OCI-LY1 (cell line): ENCODE data around the gene VAMP5.

ENCODE experiments used
- H2AFZ ChIP-seq: fragments of 200-600 bp; sonication (generic), shearing (Covaris generic); 2 replicates; pipeline ENCODE4 v1.6.0; 2014; ENCODE audit warnings: antibody characterized with exemption, mild to moderate bottlenecking, low read length
- H3F3A ChIP-seq: fragments of 200-600 bp; sonication (generic), shearing (Covaris generic); 2 replicates; pipeline ENCODE4 v1.6.0; 2014; ENCODE audit warnings: mild to moderate bottlenecking, antibody characterized with exemption, low read length, moderate library complexity; ENCODE audit not compliant: insufficient read depth
- H3K27ac ChIP-seq: fragments of 200-600 bp; sonication (generic); 2 replicates; pipeline ENCODE4 v1.5.1; 2014; ENCODE audit warnings: low read length, mixed run types, mild to moderate bottlenecking, low read depth; ENCODE audit not compliant: poor library complexity, severe bottlenecking
- H3K27me3 ChIP-seq: fragments of 200-600 bp; sonication (generic); 2 replicates; pipeline ENCODE4 v1.6.0; 2014; ENCODE audit warnings: antibody characterized with exemption, mild to moderate bottlenecking, low read length, moderate library complexity; ENCODE audit not compliant: insufficient read depth
- H3K36me3 ChIP-seq: fragments of 200-600 bp; sonication (generic); 2 replicates; pipeline ENCODE4 v1.6.1; 2014; ENCODE audit warnings: mild to moderate bottlenecking, antibody characterized with exemption, low read length, moderate library complexity, mixed read lengths; ENCODE audit not compliant: insufficient read depth
- H3K4me1 ChIP-seq: fragments of 200-600 bp; sonication (generic); 2 replicates; pipeline ENCODE4 v1.5.1; 2014; ENCODE audit warnings: mild to moderate bottlenecking, low read length, moderate library complexity; ENCODE audit not compliant: insufficient read depth, severe bottlenecking
- H3K4me2 ChIP-seq: fragments of 200-600 bp; sonication (generic), shearing (Covaris generic); 2 replicates; pipeline ENCODE4 v1.6.1; 2014; ENCODE audit warnings: low read length
- H3K4me3 ChIP-seq: fragments of 200-600 bp; sonication (generic); 2 replicates; pipeline ENCODE4 v1.5.1; 2014; ENCODE audit warnings: low read length, low read depth, mild to moderate bottlenecking, mixed read lengths; ENCODE audit not compliant: poor library complexity, severe bottlenecking
- H3K79me2 ChIP-seq: fragments of 200-600 bp; shearing (Covaris generic); 2 replicates; pipeline ENCODE4 v1.6.1; 2016; ENCODE audit warnings: mixed run types, low read length, mixed read lengths; ENCODE audit not compliant: insufficient read depth
- H3K9ac ChIP-seq: fragments of 200-600 bp; sonication (generic), shearing (Covaris generic); 2 replicates; pipeline ENCODE4 v1.6.1; 2014; ENCODE audit warnings: mild to moderate bottlenecking, low read length, mixed read lengths
- H3K9me2 ChIP-seq: fragments of 200-600 bp; sonication (generic), shearing (Covaris generic); 2 replicates; pipeline ENCODE4 v1.6.1; 2014; ENCODE audit warnings: low read depth, mild to moderate bottlenecking, low read length, mixed read lengths
- H3K9me3 ChIP-seq: fragments of 200-600 bp; shearing (Covaris generic); 2 replicates; pipeline ENCODE4 v1.6.1; 2014; ENCODE audit warnings: low read length, mixed read lengths
- H4K20me1 ChIP-seq: fragments of 200-600 bp; sonication (generic), shearing (Covaris generic); 2 replicates; pipeline ENCODE4 v1.6.0; 2016; ENCODE audit warnings: mild to moderate bottlenecking, low read length; ENCODE audit not compliant: insufficient read depth
- EZH2 ChIP-seq: fragments of 200-600 bp; sonication (generic), shearing (Covaris generic); IDR thresholded peaks from 2 replicates; pipeline ENCODE4 v1.8.0; 2017; ENCODE audit warnings: borderline replicate concordance, mixed run types, mild to moderate bottlenecking, antibody characterized with exemption, low read length, moderate library complexity, mixed read lengths
- TF ChIP-seq, protein P1 (sequence below): fragments of 200-600 bp; sonication (generic), shearing (Covaris generic); IDR thresholded peaks from 2 replicates; pipeline ENCODE4 v1.5.1; 2017; ENCODE audit warnings: mild to moderate bottlenecking, antibody characterized with exemption, low read length, moderate library complexity, mixed read lengths

Gene VAMP5

DNA sequence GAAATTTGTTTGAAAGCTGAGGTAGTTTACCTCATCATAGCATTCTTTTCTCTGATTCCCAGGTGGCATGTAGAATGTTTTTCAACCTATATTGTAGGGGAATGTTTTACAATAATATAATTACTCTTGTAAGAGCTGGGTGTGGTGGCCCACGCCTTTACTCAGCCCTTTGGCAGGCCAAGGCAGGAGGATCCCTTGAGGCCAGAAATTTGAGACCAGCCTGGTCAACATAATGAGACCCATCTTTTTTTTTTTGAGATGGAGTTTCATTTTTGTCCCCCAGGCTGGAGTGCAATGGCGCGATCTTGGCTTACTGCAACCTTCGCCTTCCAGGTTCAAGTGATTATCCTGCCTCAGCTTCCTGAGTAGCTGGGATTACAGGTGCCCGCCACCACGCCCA, 35.4 kb downstream of the VAMP5 start:
- H3K27me3 ChIP-seq: no peaks in the 10 kb centered on the region
- TF ChIP-seq, protein P1, sequence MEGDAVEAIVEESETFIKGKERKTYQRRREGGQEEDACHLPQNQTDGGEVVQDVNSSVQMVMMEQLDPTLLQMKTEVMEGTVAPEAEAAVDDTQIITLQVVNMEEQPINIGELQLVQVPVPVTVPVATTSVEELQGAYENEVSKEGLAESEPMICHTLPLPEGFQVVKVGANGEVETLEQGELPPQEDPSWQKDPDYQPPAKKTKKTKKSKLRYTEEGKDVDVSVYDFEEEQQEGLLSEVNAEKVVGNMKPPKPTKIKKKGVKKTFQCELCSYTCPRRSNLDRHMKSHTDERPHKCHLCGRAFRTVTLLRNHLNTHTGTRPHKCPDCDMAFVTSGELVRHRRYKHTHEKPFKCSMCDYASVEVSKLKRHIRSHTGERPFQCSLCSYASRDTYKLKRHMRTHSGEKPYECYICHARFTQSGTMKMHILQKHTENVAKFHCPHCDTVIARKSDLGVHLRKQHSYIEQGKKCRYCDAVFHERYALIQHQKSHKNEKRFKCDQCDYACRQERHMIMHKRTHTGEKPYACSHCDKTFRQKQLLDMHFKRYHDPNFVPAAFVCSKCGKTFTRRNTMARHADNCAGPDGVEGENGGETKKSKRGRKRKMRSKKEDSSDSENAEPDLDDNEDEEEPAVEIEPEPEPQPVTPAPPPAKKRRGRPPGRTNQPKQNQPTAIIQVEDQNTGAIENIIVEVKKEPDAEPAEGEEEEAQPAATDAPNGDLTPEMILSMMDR: no peak
- TF ChIP-seq EZH2: no peak
- no peak overlapping the region for H3K4me3 ChIP-seq
- H3K79me2 ChIP-seq: peaks cover 31% of the 10 kb centered on the region
- no peaks in the 10 kb centered on the region for H3K9me3 ChIP-seq
- H4K20me1 ChIP-seq: no peaks in the 10 kb centered on the region
- no peaks in the 10 kb centered on the region for H3F3A ChIP-seq
- no peaks in the 10 kb centered on the region for H3K9me2 ChIP-seq
- H3K27ac ChIP-seq: no peak overlapping the region
- H3K9ac ChIP-seq: no peak overlapping the region
- peaks cover 12% of the 10 kb centered on the region for H3K4me1 ChIP-seq
- no peak overlapping the region for H2AFZ ChIP-seq
- peaks cover 65% of the 10 kb centered on the region for H3K36me3 ChIP-seq
- no peak overlapping the region for H3K4me2 ChIP-seq

DNA sequence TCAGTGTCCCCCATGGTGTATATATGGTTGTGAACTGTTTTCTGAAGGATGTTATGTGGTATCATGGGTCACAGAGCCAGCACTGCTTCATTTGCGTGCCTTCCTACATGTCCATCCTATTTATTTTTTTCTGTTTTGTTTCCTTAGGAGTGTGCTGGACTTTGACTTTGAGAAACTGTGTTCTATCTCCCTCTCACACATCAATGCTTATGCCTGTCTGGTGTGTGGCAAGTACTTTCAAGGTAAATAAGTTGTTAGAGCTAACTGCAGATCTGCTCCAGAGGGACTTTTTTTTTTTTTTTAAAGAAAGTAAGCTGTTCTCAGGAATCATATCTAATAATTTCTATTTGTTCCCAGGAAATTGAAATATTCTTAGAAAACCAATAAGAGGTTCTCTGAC, 37.1 kb downstream of the VAMP5 start:
- Histone ChIP-seq H3F3A (no peaks in the 10 kb centered on the region), H3K4me3 (no peak overlapping the region), H3K27me3 (no peaks in the 10 kb centered on the region), H4K20me1 (no peaks in the 10 kb centered on the region), H3K79me2 (peaks cover 28% of the 10 kb centered on the region), H3K9me2 (no peaks in the 10 kb centered on the region), H3K9me3 (no peaks in the 10 kb centered on the region), H3K27ac (no peak overlapping the region), H2AFZ (no peak overlapping the region), H3K4me1 (peaks cover 12% of the 10 kb centered on the region), H3K4me2 (no peak overlapping the region), H3K9ac (no peak overlapping the region), H3K36me3 (peaks cover 82% of the 10 kb centered on the region)
- TF ChIP-seq EZH2: no peak
- TF ChIP-seq, protein P1: no peak

DNA sequence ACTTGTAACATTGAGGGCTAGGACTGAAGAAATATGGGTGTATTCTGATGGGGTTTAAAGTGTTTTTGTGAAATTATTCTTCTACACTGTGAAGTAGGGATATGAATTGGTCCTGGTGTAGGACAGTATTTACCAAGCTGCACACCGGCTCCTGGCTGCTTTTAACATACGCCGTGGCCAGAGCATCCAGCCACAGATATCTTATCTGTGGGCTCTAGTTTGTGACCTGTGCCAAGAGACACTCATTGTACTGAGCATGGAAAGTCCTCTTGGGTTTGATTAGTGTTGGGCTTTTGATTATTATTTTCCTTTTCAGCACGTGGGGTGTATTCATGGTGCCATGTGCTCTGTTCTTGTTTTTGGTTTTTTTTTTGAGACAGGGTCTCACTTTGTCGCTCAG, 39.8 kb downstream of the VAMP5 start:
- Histone ChIP-seq H4K20me1 (no peaks in the 10 kb centered on the region), H3K9me2 (no peaks in the 10 kb centered on the region), H3K79me2 (peaks cover 8% of the 10 kb centered on the region), H3F3A (no peaks in the 10 kb centered on the region), H3K4me3 (no peak overlapping the region), H3K4me1 (no peaks in the 10 kb centered on the region), H3K36me3 (peaks cover 93% of the 10 kb centered on the region), H3K27me3 (no peaks in the 10 kb centered on the region), H3K27ac (no peak overlapping the region), H3K4me2 (no peak overlapping the region), H3K9me3 (no peaks in the 10 kb centered on the region), H3K9ac (no peak overlapping the region), H2AFZ (no peak overlapping the region)
- TF ChIP-seq, protein P1: no peak
- TF ChIP-seq EZH2: no peak
